A375 (cell line): Measurements from ENCODE around the gene SFI1. TPM values are rescaled to one million over a fixed set of nuclear protein-coding genes. Genes with fewer than 3 reads are reported as not detected.

ENCODE experiments used
- small RNA-seq: library from RNA; depleted of rRNA; stranded (forward); fragments of <200 nt; gene quantifications from one replicate; pipeline ENCODE3, GENCODE V24; 2014
- total RNA-seq: library from RNA; depleted of rRNA; stranded (reverse); fragments of >200 nt; shearing (Covaris generic); gene quantifications from 2 replicates; pipeline ENCODE4 v1.2.3, GENCODE V29; 2014; rRNA removed

Gene SFI1, protein sequence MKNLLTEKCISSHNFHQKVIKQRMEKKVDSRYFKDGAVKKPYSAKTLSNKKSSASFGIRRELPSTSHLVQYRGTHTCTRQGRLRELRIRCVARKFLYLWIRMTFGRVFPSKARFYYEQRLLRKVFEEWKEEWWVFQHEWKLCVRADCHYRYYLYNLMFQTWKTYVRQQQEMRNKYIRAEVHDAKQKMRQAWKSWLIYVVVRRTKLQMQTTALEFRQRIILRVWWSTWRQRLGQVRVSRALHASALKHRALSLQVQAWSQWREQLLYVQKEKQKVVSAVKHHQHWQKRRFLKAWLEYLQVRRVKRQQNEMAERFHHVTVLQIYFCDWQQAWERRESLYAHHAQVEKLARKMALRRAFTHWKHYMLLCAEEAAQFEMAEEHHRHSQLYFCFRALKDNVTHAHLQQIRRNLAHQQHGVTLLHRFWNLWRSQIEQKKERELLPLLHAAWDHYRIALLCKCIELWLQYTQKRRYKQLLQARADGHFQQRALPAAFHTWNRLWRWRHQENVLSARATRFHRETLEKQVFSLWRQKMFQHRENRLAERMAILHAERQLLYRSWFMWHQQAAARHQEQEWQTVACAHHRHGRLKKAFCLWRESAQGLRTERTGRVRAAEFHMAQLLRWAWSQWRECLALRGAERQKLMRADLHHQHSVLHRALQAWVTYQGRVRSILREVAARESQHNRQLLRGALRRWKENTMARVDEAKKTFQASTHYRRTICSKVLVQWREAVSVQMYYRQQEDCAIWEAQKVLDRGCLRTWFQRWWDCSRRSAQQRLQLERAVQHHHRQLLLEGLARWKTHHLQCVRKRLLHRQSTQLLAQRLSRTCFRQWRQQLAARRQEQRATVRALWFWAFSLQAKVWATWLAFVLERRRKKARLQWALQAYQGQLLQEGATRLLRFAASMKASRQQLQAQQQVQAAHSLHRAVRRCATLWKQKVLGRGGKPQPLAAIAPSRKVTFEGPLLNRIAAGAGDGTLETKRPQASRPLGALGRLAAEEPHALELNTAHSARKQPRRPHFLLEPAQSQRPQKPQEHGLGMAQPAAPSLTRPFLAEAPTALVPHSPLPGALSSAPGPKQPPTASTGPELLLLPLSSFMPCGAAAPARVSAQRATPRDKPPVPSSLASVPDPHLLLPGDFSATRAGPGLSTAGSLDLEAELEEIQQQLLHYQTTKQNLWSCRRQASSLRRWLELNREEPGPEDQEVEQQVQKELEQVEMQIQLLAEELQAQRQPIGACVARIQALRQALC
- total RNA-seq = 25.8 and 26.4 TPM in 2 replicates

DNA sequence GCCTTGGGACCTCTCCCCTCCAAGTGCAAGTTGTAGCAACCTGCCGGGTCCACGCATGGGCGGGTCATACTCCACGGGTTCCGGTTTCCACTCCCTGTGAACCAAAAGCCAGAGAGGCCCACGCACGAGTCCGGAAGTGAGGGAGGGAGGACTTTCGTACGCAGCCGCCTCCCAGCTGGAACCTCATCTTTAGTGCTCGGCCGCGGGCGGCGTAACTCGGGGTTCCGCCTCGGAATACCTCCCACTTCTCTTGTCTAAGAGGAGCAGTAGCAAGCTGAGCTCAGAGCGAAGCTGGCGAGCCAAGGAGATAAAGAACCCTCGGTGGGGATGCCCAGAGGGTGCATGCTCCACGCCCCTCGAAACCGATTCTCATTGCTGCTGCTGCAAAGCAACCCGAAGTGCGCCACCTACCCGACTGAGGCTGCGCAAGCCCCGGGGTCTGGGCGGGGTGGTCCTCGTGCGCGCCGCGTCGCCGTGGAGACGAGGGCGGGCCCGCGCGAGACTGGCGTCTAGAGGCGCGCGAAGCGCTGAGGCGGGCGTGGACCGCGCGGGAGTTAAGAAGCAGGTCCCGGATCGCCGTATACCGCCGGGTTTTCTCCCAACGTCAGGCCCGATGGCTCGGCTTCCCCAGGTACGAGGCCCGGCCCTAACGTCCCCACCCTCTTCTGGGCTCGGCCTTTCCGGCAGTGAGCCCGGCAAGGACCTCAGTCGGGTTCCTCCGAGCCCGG is at the start of gene SFI1:
Gene SFI1 (plus strand): TSS at position 530 of the 728 bp plus-strand sequence. CDS start 11,749 bp downstream, outside the sequence.

GRCh38 chr22:31489632-31490495 is 6.5 kb upstream of the SFI1 start, which contains the start of gene EIF4ENIF1:
Gene EIF4ENIF1, minus strand, starts transcription at chr22:31489842. Its CDS starts 1,124 bp downstream, at chr22:31488718.

GRCh38 chr22:31661851-31662667 is 165.7 kb downstream of the SFI1 start, which contains the start of gene PISD:
Gene PISD, minus strand, starts transcription at chr22:31662215. Its CDS starts 7 bp downstream, at chr22:31662208.

Small RNAs within 50 kb of the gene (small RNA-seq; reads per million reads assigned to genes)
- gene AL096701.2 (not detected), gene RNU6-28P (not detected)

Other genes starting within 250 kb of the SFI1 start
- 0.05 and 0.15 TPM in 2 replicates for gene PIK3IP1, start 204.0 kb upstream of the SFI1 start, total RNA-seq
- gene PATZ1, start 150.2 kb upstream of the SFI1 start, total RNA-seq = 33.9 and 37.5 TPM in 2 replicates
- gene DRG1, start 96.9 kb upstream of the SFI1 start, total RNA-seq = 49.6 and 50.5 TPM in 2 replicates
- gene EIF4ENIF1, start 6.7 kb upstream of the SFI1 start, total RNA-seq = 4.7 and 9.7 TPM in 2 replicates
- gene PISD, start 165.7 kb downstream of the SFI1 start, total RNA-seq = 31.5 and 38.2 TPM in 2 replicates